MCF 10A (cell line): ENCODE data around the gene SZRD1. TPM values are rescaled to one million over a fixed set of nuclear protein-coding genes. Genes with fewer than 3 reads are reported as not detected.

Source experiments
- BruUV-seq: library from RNA; stranded (reverse); fragments of 400-500 nt; replicated peaks from 2 replicates; lab custom pipeline; 2021; lab: Mats Ljungman, UMichigan
- CTCF ChIA-PET: fragments of 300-600 bp; sonication (Branson Sonifier 250); formaldehyde crosslinking; extraction: SDS; loops from one replicate; lab custom pipeline; 2021; ENCODE audit warnings: antibody characterized with exemption, inconsistent platforms; lab: Yijun Ruan, JAX
- POLR2A ChIA-PET: fragments of 300-600, 350-650 bp; sonication (Branson Sonifier 250); formaldehyde crosslinking; extraction: SDS; loops from one replicate; lab custom pipeline; 2020; ENCODE audit warnings: antibody characterized with exemption, inconsistent platforms; lab: Yijun Ruan, JAX
- DNase-seq: peaks from one replicate; pipeline ENCODE4 v3.0.0-alpha.2; 2018; ENCODE audit not compliant: unreplicated experiment
- H3K27ac Mint-ChIP-seq: one replicate; pipeline ENCODE4 v1.8.0; 2022; ENCODE audit warnings: mild to moderate bottlenecking, low read depth, mixed read lengths; ENCODE audit not compliant: unreplicated experiment
- H3K27me3 Mint-ChIP-seq: one replicate; pipeline ENCODE4 v1.8.0; 2022; ENCODE audit warnings: mixed read lengths; ENCODE audit not compliant: insufficient read depth, unreplicated experiment
- H3K36me3 Mint-ChIP-seq: one replicate; pipeline ENCODE4 v1.8.0; 2022; ENCODE audit warnings: mild to moderate bottlenecking, moderate library complexity, mixed read lengths; ENCODE audit not compliant: insufficient read depth, unreplicated experiment
- H3K4me1 Mint-ChIP-seq: one replicate; pipeline ENCODE4 v1.8.0; 2022; ENCODE audit warnings: mixed read lengths; ENCODE audit not compliant: insufficient read depth, unreplicated experiment
- H3K4me3 Mint-ChIP-seq: one replicate; pipeline ENCODE4 v1.8.0; 2022; ENCODE audit warnings: mild to moderate bottlenecking, moderate library complexity, mixed read lengths; ENCODE audit not compliant: unreplicated experiment
- H3K9me3 Mint-ChIP-seq: one replicate; pipeline ENCODE4 v1.8.0; 2022; ENCODE audit warnings: mixed read lengths; ENCODE audit not compliant: unreplicated experiment
- intact Hi-C: fragments of 100-400 bp; cut with micrococcal nuclease; formaldehyde crosslinking; loops from 2 replicates; pipeline ENCODE4 v1.14.1; 2022
- total RNA-seq: library from RNA; stranded (reverse); gene quantifications from 2 replicates; pipeline ENCODE4 v1.2.3, GENCODE V29; 2022
- TF ChIP-seq, protein P1 (sequence below): fragments of 200-600 bp; IDR thresholded peaks from one replicate; pipeline ENCODE4 v1.8.0; 2022; ENCODE audit warnings: antibody characterized with exemption, mild to moderate bottlenecking; ENCODE audit not compliant: unreplicated experiment

The SZRD1 gene
- total RNA-seq, 1 experiment from 2014 or later: 108 TPM

DNA sequence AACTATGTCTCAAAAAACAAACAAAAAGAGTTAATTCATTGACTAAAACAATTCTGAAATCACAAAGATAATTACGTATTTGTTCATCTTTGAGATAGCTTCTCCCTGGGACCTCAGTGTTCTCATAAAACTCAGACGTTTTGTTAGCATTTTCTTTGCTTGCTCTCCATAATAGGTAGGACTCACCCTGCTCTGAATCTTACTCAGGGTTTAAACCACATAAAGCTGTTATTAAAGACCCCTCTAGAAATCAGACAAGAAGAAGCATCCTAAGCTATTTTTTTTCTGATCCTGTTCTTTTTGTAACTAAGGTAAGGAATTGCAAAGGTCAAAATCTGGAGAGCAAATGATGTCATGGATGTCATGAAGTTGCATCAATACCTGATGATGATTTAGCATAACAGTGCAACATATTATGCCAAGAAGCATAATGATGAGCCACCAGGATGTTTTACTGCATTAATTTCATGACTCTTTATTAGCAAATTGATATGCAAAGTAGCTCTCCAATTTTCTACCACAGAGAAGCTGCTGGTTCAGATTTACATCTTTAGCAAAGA is 17.1 kb upstream of the SZRD1 start:
- peaks cover 21% of the 10 kb centered on the region for H3K4me1 Mint-ChIP-seq
- intact Hi-C loops: loop anchor here (5.0 kb wide), 1 partner anchor 58 kb away; no protein-coding TSS in a partner anchor
- CTCF ChIA-PET: interaction anchor here (1.0 kb wide), 1 partner anchor 56 kb away, joined by 3 read pairs; no protein-coding TSS in a partner anchor
- H3K27me3 Mint-ChIP-seq: no peaks in the 10 kb centered on the region
- DNase-seq: no peak
- no peak overlapping the region for H3K27ac Mint-ChIP-seq
- H3K4me3 Mint-ChIP-seq: peak overlapping the region; percentile 87
- BruUV-seq: no TSS peak
- H3K9me3 Mint-ChIP-seq: no peaks in the 10 kb centered on the region
- TF ChIP-seq, protein P1, sequence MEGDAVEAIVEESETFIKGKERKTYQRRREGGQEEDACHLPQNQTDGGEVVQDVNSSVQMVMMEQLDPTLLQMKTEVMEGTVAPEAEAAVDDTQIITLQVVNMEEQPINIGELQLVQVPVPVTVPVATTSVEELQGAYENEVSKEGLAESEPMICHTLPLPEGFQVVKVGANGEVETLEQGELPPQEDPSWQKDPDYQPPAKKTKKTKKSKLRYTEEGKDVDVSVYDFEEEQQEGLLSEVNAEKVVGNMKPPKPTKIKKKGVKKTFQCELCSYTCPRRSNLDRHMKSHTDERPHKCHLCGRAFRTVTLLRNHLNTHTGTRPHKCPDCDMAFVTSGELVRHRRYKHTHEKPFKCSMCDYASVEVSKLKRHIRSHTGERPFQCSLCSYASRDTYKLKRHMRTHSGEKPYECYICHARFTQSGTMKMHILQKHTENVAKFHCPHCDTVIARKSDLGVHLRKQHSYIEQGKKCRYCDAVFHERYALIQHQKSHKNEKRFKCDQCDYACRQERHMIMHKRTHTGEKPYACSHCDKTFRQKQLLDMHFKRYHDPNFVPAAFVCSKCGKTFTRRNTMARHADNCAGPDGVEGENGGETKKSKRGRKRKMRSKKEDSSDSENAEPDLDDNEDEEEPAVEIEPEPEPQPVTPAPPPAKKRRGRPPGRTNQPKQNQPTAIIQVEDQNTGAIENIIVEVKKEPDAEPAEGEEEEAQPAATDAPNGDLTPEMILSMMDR: no peak
- POLR2A ChIA-PET: interaction anchor here (0.6 to 4.2 kb wide), 13 partner anchors 14 to 555 kb away, joined by 3 to 51 read pairs (median 3); partner anchors contain the start of genes RNU1-1 and SZRD1
- no peaks in the 10 kb centered on the region for H3K36me3 Mint-ChIP-seq

DNA sequence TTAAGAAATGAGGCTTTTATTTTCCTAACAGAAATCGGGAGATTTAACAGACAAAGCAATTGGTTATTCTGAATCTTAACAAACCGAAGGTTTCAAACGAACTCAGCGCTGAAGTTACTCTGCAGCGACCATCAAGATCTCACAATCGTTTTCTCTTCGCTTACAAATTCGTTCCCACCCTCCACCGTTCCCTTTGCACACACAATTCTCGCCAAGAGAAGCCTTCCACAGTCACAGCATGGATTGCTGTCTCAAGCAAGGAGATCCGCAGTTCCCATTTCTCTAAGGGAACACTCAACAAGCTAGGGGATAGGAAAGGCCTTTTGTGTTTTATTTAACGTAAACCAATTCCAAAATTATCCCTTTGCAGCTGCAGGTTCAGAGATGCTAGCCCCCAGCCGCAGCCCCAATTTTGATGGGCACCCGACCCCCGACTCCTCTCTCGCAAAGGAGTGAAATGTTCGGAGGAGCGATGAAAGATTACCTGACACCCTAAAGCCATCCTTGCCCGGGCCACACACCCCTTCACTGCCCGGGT is 15.5 kb upstream of the SZRD1 start:
- Mint-ChIP-seq H3K4me1 (peaks cover 16% of the 10 kb centered on the region), H3K36me3 (no peaks in the 10 kb centered on the region)

DNA sequence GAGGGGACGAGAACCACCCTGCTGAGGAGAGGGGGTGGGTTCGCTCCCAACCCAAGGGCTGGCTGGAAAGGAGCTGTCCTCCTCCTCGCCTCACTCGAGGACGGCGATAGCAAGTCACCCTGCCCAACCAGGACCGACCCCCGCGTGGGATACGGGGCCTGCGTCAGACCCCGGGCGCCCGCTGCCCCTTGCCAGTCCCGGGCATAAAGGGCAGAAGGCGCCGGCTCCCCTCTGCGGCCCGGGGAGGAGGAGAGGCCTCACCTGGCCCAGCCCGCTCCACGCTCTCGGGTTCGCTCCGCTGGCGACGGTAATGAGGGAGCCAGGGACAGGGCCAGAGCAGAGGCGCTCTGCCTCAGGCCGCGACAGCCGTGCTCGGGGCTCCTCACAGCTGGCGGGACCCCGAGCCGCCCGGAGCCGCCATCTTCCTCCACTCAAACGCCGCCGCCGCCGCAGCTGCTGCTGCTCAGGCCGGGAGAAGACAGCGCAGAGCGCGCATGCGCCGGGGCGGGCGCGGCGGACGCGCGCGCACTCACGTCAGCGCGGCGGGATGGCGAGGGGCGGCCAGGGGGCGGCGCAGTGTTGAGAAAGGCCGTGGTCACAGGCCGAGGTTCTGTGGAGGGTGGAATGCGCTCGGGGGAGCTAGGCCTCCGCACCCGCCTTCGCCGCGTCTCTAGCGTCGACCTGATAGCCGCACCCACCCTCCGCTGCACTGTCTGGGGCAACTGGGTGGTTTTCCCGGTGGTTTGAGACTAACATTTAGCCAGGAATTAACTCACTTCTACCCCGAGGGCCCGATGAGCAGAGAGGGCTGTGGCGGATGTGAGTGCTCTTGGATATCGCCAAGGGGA is 14.8 kb upstream of the SZRD1 start, which contains the start of gene FBXO42:
Gene FBXO42 (minus strand): TSS at position 487 of the 848 bp plus-strand sequence. CDS start 37,062 bp downstream, outside the sequence.
- TF ChIP-seq, protein P1: peak; percentile 29
- no peaks in the 10 kb centered on the region for H3K9me3 Mint-ChIP-seq
- no peaks in the 10 kb centered on the region for H3K36me3 Mint-ChIP-seq
- BruUV-seq: no TSS peak
- DNase-seq: peak; percentile 89
- no peaks in the 10 kb centered on the region for H3K27me3 Mint-ChIP-seq
- H3K27ac Mint-ChIP-seq: peak within 1 kb of the TSS; percentile 84
- H3K4me1 Mint-ChIP-seq: peaks cover 16% of the 10 kb centered on the region
- ChIA-PET CTCF (interaction anchor here (0.6 to 2.4 kb wide), 10 partner anchors 11 to 337 kb away, joined by 3 to 24 read pairs (median 4); no protein-coding TSS in a partner anchor), POLR2A (interaction anchor here (0.5 to 4.2 kb wide), 27 partner anchors 9 to 737 kb away, joined by 3 to 51 read pairs (median 5); partner anchors contain the start of genes CPLANE2, NECAP2 and SZRD1)
- H3K4me3 Mint-ChIP-seq: peak within 1 kb of the TSS; percentile 87
- intact Hi-C loops: loop anchor here (5.0 kb wide), 1 partner anchor 60 kb away; no protein-coding TSS in a partner anchor

More for the DNA sequence above, 15.5 kb upstream of the SZRD1 start:
- TF ChIP-seq, protein P1: no peak
- Mint-ChIP-seq H3K27me3 (no peaks in the 10 kb centered on the region), H3K9me3 (no peaks in the 10 kb centered on the region), H3K27ac (peak overlapping the region; percentile 84), H3K4me3 (peak overlapping the region; percentile 87)
- ChIA-PET POLR2A (interaction anchor here (0.6 to 4.2 kb wide), 21 partner anchors 8 to 736 kb away, joined by 3 to 51 read pairs (median 5); partner anchors contain the start of genes CPLANE2, NECAP2 and SZRD1), CTCF (interaction anchor here (0.6 to 2.4 kb wide), 9 partner anchors 12 to 336 kb away, joined by 3 to 24 read pairs (median 3); no protein-coding TSS in a partner anchor)
- intact Hi-C loops: loop anchor here (5.0 kb wide), 1 partner anchor 59 kb away; no protein-coding TSS in a partner anchor
- BruUV-seq: no TSS peak
- DNase-seq: no peak
